MM.1S (cell line): ENCODE data around the gene BRI3.

ENCODE experiments used
- EZH2 ChIP-seq: fragments of 300-600 bp; sonication (generic); optimal IDR thresholded peaks from 2 replicates; pipeline ENCODE3; 2017; ENCODE audit warnings: low read depth, mild to moderate bottlenecking, antibody characterized with exemption, low read length, mixed read lengths
- TF ChIP-seq, protein P1 (sequence below): fragments of 300-600 bp; sonication (generic); IDR thresholded peaks from 2 replicates; pipeline ENCODE4 v1.5.1; 2016; ENCODE audit warnings: antibody characterized with exemption, low read length, mixed read lengths

DNA sequence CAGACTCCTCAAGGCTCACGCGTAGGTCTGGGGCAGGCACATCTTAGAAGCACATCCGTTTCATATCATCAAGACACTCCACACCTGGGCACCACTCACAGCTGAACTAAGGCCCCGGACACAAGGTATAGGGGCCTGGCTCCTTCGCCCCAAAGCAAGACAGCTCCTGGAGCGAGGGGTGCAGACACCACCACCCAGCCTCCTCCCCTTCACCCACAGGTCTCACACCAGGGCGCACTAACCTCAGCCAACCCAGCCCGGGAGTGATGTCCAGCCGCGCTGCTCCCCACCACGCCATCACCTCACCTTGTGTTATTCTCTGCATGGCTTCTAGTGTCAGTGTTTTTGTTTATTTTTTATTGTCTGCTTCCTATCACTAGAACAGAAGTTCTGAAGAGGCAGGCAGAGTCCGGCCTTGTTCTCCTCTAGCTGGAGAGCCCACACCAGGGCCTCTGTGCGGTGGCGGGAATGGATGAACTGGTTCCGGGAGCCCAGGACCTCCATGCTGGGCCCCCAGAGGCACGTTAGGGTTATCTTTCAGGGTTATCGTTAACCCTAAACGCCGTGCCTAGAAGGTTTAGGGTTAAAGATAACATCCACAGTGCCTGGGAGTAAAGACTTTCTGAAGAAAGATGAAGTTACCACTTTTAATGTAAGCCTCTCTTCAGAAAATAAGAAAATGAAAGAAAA lies 21.8 kb downstream of the BRI3 start:
- no peak for TF ChIP-seq EZH2
- TF ChIP-seq, protein P1, sequence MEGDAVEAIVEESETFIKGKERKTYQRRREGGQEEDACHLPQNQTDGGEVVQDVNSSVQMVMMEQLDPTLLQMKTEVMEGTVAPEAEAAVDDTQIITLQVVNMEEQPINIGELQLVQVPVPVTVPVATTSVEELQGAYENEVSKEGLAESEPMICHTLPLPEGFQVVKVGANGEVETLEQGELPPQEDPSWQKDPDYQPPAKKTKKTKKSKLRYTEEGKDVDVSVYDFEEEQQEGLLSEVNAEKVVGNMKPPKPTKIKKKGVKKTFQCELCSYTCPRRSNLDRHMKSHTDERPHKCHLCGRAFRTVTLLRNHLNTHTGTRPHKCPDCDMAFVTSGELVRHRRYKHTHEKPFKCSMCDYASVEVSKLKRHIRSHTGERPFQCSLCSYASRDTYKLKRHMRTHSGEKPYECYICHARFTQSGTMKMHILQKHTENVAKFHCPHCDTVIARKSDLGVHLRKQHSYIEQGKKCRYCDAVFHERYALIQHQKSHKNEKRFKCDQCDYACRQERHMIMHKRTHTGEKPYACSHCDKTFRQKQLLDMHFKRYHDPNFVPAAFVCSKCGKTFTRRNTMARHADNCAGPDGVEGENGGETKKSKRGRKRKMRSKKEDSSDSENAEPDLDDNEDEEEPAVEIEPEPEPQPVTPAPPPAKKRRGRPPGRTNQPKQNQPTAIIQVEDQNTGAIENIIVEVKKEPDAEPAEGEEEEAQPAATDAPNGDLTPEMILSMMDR, result no peak
